Activated CD4-positive, alpha-beta T cell treated with anti-CD3 and anti-CD28 coated beads for 4 hours (primary cell): ENCODE data around the gene PFN1.
"Not testable (repeated sequence)": the region's sequence is repeated elsewhere in the genome, so short reads cannot be mapped to it uniquely, and the experiment has no call there.

Source experiments
- DNase-seq, 2 donors: peaks; one replicate each; pipeline ENCODE4 v3.0.0-alpha.2; 2020

The PFN1 gene

GRCh38 chr17:4920351-4921048 is 27.8 kb downstream of the PFN1 start:
- DNase-seq, result no peak

- no peak for DNase-seq
These were observed 28.8 kb downstream of the PFN1 start for GRCh38 chr17:4919511-4920047.

GRCh38 chr17:4914551-4914950 is 33.8 kb downstream of the PFN1 start:
- DNase-seq, result not testable (repeated sequence)

GRCh38 chr17:4913994-4914393 is 34.3 kb downstream of the PFN1 start:
- no peak for DNase-seq

- peak; percentile 63 to 67 for DNase-seq
These were observed 39.4 kb downstream of the PFN1 start for GRCh38 chr17:4908711-4909496.

- DNase-seq, result no peak
These were observed 40.0 kb downstream of the PFN1 start for GRCh38 chr17:4908301-4908700.

GRCh38 chr17:4906642-4907041 is 41.7 kb downstream of the PFN1 start:
- DNase-seq, result not testable (repeated sequence)

- DNase-seq, result peak; percentile 71 to 81
These were observed 45.1 kb downstream of the PFN1 start, which contains the start of gene CHRNE for GRCh38 chr17:4903051-4903818. Gene CHRNE, minus strand, starts transcription at chr17:4903098. Its CDS starts 35 bp downstream, at chr17:4903063.

- DNase-seq, result no peak
These were observed 45.8 kb downstream of the PFN1 start for GRCh38 chr17:4902540-4902939.

GRCh38 chr17:4901648-4902344 is 46.5 kb downstream of the PFN1 start:
- no peak for DNase-seq

- DNase-seq, result no peak
These were observed 47.2 kb downstream of the PFN1 start for GRCh38 chr17:4901108-4901647.

GRCh38 chr17:4900231-4901107 is 47.9 kb downstream of the PFN1 start:
- peak; percentile 53 to 54 for DNase-seq

- peak; percentile 98 for DNase-seq
These were observed 48.7 kb downstream of the PFN1 start, which contains the start of gene C17orf107 for GRCh38 chr17:4899341-4900230. Gene C17orf107, plus strand, starts transcription at chr17:4899536. Its CDS starts 227 bp downstream, at chr17:4899763.

GRCh38 chr17:4898927-4899326 is 49.4 kb downstream of the PFN1 start:
- DNase-seq, result peak; percentile 21

GRCh38 chr17:4898351-4898750 is 50.0 kb downstream of the PFN1 start:
- DNase-seq, result no peak

GRCh38 chr17:4897785-4898184 is 50.5 kb downstream of the PFN1 start:
- no peak for DNase-seq

GRCh38 chr17:4897198-4897687 is 51.1 kb downstream of the PFN1 start:
- DNase-seq, result no peak

- no peak for DNase-seq
These were observed 51.8 kb downstream of the PFN1 start for GRCh38 chr17:4896332-4897197.
